Right lobe of liver (tissue), 4 donors: ENCODE results near the gene ALK.

ENCODE experiments used
- POLR2A ChIP-seq: fragments of 450-650 bp; IDR thresholded peaks from one replicate; pipeline ENCODE4 v1.6.1; 2017; ENCODE audit warnings: antibody characterized with exemption, mild to moderate bottlenecking
- TF ChIP-seq, protein P1 (sequence below), 4 donors: fragments of 200-600 bp in 3 of 4; fragments of 450-650 bp in 1 of 4; IDR thresholded peaks; one replicate each; pipeline versions ENCODE4 v1.5.1 to v1.8.0; 2016 to 2022; ENCODE audit warnings: antibody characterized with exemption in 4 of 4, mild to moderate bottlenecking in 2 of 4
- donor health status: DM: no; HTN: no; CAD: no.
- donor health status: DM: no; HTN: no; CAD: no.
- donor health status: DM: no; HTN: yes; CAD: no.

- TF ChIP-seq, protein P1, sequence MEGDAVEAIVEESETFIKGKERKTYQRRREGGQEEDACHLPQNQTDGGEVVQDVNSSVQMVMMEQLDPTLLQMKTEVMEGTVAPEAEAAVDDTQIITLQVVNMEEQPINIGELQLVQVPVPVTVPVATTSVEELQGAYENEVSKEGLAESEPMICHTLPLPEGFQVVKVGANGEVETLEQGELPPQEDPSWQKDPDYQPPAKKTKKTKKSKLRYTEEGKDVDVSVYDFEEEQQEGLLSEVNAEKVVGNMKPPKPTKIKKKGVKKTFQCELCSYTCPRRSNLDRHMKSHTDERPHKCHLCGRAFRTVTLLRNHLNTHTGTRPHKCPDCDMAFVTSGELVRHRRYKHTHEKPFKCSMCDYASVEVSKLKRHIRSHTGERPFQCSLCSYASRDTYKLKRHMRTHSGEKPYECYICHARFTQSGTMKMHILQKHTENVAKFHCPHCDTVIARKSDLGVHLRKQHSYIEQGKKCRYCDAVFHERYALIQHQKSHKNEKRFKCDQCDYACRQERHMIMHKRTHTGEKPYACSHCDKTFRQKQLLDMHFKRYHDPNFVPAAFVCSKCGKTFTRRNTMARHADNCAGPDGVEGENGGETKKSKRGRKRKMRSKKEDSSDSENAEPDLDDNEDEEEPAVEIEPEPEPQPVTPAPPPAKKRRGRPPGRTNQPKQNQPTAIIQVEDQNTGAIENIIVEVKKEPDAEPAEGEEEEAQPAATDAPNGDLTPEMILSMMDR (IDR thresholded peaks at IDR 0.05), result no peak
- no peak for TF ChIP-seq POLR2A
Observed at GRCh38 chr2:29718076-29718686, 203.2 kb downstream of the ALK start.
